GM19397 (cell line): ENCODE measurements around the gene CUX1.

Source experiments
- ATAC-seq: cut with Tn5 transposase; IDR thresholded peaks from one replicate; pipeline ENCODE4 v1.9.1; 2021; ENCODE audit warnings: mild to moderate bottlenecking, moderate library complexity; ENCODE audit not compliant: unreplicated experiment

The CUX1 gene

GRCh38 chr7:102253066-102253972 lies 435.9 kb downstream of the CUX1 start:
- no peak for ATAC-seq

- no peak for ATAC-seq
Measured at GRCh38 chr7:102253973-102254370, 436.5 kb downstream of the CUX1 start.

DNA sequence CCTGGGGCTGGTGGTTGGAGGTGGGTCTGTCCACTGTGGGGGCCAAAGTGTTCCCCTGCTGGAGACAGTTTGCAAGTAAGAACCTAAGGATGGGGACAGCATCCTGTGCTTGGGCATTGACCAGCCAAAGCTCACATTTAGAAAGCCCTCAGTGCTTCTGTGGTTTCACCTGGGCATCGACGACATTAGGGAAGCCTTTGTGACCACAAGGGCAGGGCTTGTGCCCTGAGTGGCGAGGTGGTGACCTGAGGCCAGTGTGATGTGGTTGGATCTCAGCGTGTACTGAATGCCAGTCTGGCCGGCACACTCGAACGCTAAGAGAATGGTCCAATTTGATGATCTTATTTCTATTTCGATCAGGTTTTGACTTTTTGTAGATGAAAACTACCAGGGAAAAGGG lies 437.1 kb downstream of the CUX1 start:
- no peak for ATAC-seq

- ATAC-seq = no peak
Measured at GRCh38 chr7:102255501-102255900, 438.1 kb downstream of the CUX1 start.

GRCh38 chr7:102255916-102256315 lies 438.5 kb downstream of the CUX1 start:
- ATAC-seq = no peak

GRCh38 chr7:102258073-102258748 lies 440.8 kb downstream of the CUX1 start:
- ATAC-seq = no peak

GRCh38 chr7:102258749-102259107 lies 441.3 kb downstream of the CUX1 start:
- no peak for ATAC-seq

DNA sequence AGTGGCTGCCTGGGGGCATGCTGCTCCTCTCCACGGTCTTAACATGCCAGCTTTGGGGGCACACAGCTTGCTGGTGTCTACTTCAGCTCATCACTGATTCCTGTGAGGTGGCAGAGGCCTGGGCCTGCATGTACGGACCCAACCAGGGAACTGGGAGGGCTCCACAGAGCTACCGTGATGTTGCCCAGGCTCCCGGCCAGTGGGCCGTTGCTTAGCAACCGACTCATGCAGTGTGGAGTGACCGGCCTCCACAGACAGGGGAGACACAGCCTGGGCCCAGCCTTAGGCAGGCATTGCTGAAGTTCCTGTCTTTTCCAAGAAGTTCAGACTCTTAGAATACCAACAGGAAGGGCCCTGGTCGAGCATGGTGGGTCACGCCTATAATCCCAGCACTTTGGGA lies 443.4 kb downstream of the CUX1 start:
- no peak for ATAC-seq

DNA sequence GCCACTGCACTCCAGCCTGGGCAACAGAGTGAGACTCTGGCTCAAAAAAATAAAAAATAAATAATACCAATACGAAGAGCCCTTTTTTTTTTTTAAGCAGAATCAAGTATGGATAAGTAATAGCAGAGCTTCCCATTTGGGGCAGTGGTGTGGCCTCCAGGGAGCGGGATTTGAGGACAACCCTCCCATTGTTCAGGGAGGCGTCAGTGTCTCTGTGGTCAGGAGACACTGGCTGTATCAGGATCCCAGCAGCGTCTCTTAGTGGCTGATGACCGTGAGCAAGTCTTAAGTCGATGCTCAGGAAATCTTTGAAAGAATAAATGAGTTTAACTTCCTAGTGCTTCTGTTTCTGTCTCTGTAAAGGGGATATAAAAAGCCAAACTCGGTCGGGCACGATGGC lies 444.0 kb downstream of the CUX1 start:
- ATAC-seq = no peak

DNA sequence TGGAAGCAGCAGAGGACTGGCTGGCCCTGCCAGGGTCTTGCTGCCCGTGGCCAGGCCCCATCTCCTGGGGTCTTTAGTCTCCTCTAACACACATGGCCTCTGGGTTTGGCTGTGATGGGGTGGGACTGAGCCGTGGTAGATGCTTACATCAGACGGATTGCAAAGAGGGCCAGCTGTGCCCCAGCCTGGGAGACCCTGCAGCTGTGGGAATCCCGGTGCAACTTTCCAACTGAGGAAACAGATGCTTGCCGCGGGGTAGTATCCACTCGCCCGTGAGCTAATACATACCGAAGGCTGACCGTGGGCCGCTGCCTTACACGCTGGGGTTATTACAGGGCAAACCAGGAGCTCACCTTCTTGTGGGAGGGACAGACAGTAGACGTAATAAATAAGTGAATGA lies 445.1 kb downstream of the CUX1 start:
- no peak for ATAC-seq

- no peak for ATAC-seq
Measured at GRCh38 chr7:102264367-102264891, 447.0 kb downstream of the CUX1 start.

- ATAC-seq = no peak
Measured at GRCh38 chr7:102266541-102266940, 449.1 kb downstream of the CUX1 start.

DNA sequence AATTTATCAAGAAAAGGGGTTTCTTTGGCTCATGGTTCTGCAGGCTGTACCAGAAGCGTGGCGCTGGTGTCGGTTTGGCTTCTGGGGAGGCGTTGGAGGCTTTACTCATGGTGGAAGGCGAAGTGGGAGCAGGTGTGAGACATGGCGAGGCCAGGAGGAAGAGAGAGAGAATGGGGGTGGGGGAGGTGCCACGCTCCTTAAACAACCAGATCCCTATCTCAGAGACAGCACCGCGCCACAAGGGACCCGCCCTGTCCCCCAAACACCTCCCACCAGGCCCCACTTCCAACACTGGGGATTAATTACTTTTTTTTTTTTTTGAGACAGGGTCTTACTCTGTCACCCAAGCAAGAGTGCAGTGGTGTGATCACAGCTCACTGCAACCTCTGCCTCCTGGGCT lies 451.2 kb downstream of the CUX1 start:
- ATAC-seq = no peak

GRCh38 chr7:102270178-102270887 lies 452.9 kb downstream of the CUX1 start:
- no peak for ATAC-seq

GRCh38 chr7:102271158-102271798 lies 453.9 kb downstream of the CUX1 start:
- ATAC-seq = no peak

- no peak for ATAC-seq
Measured at GRCh38 chr7:102272075-102272916, 454.9 kb downstream of the CUX1 start.

DNA sequence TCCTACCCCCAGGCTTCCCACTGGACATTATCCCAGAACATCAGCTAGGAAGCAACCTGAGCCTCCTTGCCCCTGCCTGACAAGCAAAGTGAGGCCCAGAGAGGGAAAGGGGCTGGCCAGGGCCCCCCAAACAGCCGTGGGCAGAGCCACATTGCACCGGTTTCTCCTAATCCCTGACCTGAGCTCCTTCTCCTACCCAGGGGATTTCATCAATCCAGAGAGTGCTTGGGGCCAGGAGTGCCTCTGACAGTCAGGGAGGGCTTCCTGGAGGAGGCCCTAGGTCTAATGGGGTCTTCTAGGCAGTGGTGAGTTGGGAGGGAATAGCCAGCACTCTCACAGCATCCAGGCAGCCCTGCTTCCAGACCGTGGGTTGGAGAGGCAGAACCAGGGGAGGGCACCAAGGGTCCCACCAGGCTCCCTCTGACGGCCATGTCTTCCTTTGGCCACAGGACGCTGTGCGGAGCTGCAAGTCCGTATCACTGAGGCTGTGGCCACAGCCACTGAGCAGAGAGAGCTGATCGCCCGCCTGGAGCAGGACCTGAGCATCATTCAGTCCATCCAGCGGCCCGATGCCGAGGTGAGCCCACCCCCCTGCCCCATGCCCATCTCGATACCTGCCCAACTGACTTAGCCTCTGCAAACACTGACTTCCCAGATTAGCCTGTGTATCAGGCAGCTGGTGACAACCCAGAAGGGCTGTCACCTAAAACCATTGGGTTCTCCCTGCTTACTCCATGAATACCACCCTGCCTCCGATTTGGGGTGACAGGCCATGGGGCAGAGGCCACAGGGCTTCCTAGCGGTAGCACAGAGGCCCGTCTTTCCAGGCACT lies 455.7 kb downstream of the CUX1 start:
- ATAC-seq = no peak

GRCh38 chr7:102273749-102274712 lies 456.6 kb downstream of the CUX1 start:
- no peak for ATAC-seq
